Measurements from ENCODE around the gene GNA14. TPM values are rescaled to one million over a fixed set of nuclear protein-coding genes. Genes with fewer than 3 reads are reported as not detected.

Gene GNA14
- total RNA-seq, 1 donor: 0.72 TPM

DNA sequence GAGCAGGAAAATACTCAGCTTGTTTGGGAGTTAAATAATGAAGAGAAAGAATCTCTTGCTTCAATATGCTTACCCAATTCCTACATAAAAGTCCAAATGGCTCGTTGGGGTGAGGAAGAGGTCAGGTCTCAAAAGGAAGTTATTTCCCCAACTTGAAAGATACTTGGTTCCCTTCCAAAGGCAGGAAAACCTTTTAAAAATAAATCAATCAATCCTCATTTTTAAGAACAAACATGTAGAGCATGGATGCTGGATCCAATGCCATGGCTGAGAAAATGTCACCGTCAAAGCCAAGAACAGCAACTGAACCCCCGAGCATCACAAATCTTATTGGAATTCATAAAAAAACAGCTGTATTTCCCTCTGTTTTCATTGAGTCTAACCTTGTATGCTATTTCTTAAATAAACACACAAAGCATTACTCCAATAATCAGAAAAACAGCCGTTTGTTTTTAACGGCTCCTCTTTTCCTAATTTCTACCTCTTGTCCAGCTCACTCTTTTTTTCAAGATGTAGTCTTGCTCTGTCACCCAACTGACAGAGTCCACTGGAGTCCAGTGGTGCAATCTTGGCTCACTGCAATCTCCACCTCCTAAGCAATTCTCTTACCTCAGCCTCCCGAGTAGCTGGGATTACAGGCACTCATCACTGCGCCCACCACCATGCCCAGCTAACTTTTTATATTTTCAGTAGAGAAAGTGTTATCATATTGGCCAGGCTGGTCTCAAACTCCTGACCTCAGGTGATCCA lies 140.7 kb downstream of the GNA14 start:
- TF ChIP-seq, protein P1, sequence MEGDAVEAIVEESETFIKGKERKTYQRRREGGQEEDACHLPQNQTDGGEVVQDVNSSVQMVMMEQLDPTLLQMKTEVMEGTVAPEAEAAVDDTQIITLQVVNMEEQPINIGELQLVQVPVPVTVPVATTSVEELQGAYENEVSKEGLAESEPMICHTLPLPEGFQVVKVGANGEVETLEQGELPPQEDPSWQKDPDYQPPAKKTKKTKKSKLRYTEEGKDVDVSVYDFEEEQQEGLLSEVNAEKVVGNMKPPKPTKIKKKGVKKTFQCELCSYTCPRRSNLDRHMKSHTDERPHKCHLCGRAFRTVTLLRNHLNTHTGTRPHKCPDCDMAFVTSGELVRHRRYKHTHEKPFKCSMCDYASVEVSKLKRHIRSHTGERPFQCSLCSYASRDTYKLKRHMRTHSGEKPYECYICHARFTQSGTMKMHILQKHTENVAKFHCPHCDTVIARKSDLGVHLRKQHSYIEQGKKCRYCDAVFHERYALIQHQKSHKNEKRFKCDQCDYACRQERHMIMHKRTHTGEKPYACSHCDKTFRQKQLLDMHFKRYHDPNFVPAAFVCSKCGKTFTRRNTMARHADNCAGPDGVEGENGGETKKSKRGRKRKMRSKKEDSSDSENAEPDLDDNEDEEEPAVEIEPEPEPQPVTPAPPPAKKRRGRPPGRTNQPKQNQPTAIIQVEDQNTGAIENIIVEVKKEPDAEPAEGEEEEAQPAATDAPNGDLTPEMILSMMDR (IDR thresholded peaks at IDR 0.05; ENCODE audit: extremely low read depth, low read depth, low read length): no peak
- Histone ChIP-seq H3K79me2 (ENCODE audit: insufficient read depth, low read length) (no peaks in the 10 kb centered on the region), H2AFZ (ENCODE audit: low read length) (peak overlapping the region; percentile 10), H3K27me3 (ENCODE audit: insufficient read depth, low read length) (no peaks in the 10 kb centered on the region), H4K20me1 (ENCODE audit: insufficient read depth, low read length) (no peaks in the 10 kb centered on the region), H3K27ac (ENCODE audit: low read depth, low read length) (no peak overlapping the region), H3K4me2 (ENCODE audit: insufficient read depth, low read length) (no peak overlapping the region), H3K4me3 (ENCODE audit: insufficient read depth, low read length) (no peak overlapping the region), H3K4me1 (ENCODE audit: insufficient read depth, low read length) (peaks cover 10% of the 10 kb centered on the region), H3K9me3 (ENCODE audit: low read depth, low read length) (no peaks in the 10 kb centered on the region), H3K36me3 (ENCODE audit: insufficient read depth, low read length) (no peaks in the 10 kb centered on the region)
- DNase-seq (ENCODE audit: insufficient read length, low spot score, missing footprints): no peak

DNA sequence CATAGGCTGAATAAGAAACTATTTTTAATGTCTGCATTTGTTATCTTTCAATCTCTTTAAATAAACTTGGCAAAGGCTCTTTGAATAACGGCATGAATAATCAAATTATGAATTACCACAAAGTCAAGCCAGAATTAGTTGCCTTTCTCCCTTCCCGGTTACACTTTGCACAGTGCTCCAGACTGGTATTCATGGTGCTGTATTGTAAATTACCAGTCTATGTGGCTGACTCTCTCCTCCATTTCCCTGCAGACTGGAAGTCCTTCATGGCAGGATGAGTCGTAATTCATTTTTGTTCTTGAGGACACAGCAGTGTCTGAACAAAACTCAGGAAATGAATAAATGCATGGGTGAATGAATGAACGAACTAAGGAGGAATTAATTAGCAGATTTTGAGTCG lies 142.9 kb downstream of the GNA14 start:
- H3K4me3 ChIP-seq (ENCODE audit: insufficient read depth, low read length): no peak overlapping the region
- H2AFZ ChIP-seq (ENCODE audit: low read length): no peak overlapping the region
- H3K36me3 ChIP-seq (ENCODE audit: insufficient read depth, low read length): no peaks in the 10 kb centered on the region
- peaks cover 10% of the 10 kb centered on the region for H3K4me1 ChIP-seq (ENCODE audit: insufficient read depth, low read length)
- no peaks in the 10 kb centered on the region for H4K20me1 ChIP-seq (ENCODE audit: insufficient read depth, low read length)
- H3K9me3 ChIP-seq (ENCODE audit: low read depth, low read length): no peaks in the 10 kb centered on the region
- no peak for DNase-seq (ENCODE audit: insufficient read length, low spot score, missing footprints)
- TF ChIP-seq, protein P1 (IDR thresholded peaks at IDR 0.05; ENCODE audit: extremely low read depth, low read depth, low read length): no peak
- no peaks in the 10 kb centered on the region for H3K27me3 ChIP-seq (ENCODE audit: insufficient read depth, low read length)
- no peaks in the 10 kb centered on the region for H3K79me2 ChIP-seq (ENCODE audit: insufficient read depth, low read length)
- no peak overlapping the region for H3K27ac ChIP-seq (ENCODE audit: low read depth, low read length)
- no peak overlapping the region for H3K4me2 ChIP-seq (ENCODE audit: insufficient read depth, low read length)

DNA sequence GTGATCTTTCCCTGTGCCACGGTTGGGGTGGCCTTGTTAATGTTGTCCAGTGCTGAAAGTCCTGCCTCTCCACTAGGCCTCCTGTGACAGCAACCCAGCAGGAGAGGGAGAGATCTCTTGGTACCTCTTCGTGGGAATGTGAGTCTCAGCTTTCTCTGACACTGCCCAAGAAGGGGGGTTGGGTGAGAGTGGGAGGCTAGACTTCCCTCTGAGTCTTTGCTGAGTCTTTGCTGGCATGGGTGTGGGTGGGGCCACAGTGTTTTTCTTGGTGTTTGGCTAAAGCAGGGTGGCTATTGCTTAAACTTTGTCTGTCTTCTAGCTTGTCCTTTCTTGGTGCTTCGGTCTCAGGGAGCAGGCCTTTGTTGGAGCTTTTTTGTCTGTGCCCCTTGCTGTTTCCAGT lies 145.6 kb downstream of the GNA14 start:
- H3K4me1 ChIP-seq (ENCODE audit: insufficient read depth, low read length): peaks cover 10% of the 10 kb centered on the region
- H4K20me1 ChIP-seq (ENCODE audit: insufficient read depth, low read length): no peaks in the 10 kb centered on the region
- no peak overlapping the region for H3K27ac ChIP-seq (ENCODE audit: low read depth, low read length)
- H2AFZ ChIP-seq (ENCODE audit: low read length): peak overlapping the region; percentile 72
- no peak overlapping the region for H3K4me2 ChIP-seq (ENCODE audit: insufficient read depth, low read length)
- no peaks in the 10 kb centered on the region for H3K9me3 ChIP-seq (ENCODE audit: low read depth, low read length)
- H3K4me3 ChIP-seq (ENCODE audit: insufficient read depth, low read length): no peak overlapping the region
- no peaks in the 10 kb centered on the region for H3K27me3 ChIP-seq (ENCODE audit: insufficient read depth, low read length)
- TF ChIP-seq, protein P1 (IDR thresholded peaks at IDR 0.05; ENCODE audit: extremely low read depth, low read depth, low read length): no peak
- no peaks in the 10 kb centered on the region for H3K79me2 ChIP-seq (ENCODE audit: insufficient read depth, low read length)
- H3K36me3 ChIP-seq (ENCODE audit: insufficient read depth, low read length): no peaks in the 10 kb centered on the region
- DNase-seq (ENCODE audit: insufficient read length, low spot score, missing footprints): no peak

DNA sequence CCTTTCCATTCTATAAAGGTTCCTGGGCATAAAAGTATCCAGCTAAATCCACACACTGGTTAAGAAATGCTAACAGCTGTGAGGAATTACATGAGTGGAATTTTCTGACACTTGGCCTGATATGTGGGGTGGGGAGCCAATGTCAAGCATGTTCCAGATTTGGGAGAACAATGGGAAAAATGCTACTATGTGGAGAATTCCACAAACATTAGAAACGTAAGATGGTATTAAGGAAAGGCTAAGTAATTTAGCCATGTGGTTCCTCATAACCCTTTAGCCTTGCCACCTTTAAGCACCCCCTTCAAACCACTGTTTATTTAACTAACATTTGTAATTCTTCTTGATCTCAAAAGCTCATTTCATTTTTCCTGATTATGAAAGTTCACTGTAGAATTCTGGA lies 149.2 kb downstream of the GNA14 start:
- Histone ChIP-seq H2AFZ (ENCODE audit: low read length) (no peak overlapping the region), H3K27ac (ENCODE audit: low read depth, low read length) (no peak overlapping the region), H3K36me3 (ENCODE audit: insufficient read depth, low read length) (no peaks in the 10 kb centered on the region), H3K4me3 (ENCODE audit: insufficient read depth, low read length) (no peak overlapping the region), H3K79me2 (ENCODE audit: insufficient read depth, low read length) (no peaks in the 10 kb centered on the region), H3K27me3 (ENCODE audit: insufficient read depth, low read length) (no peaks in the 10 kb centered on the region), H3K9me3 (ENCODE audit: low read depth, low read length) (no peaks in the 10 kb centered on the region), H3K4me1 (ENCODE audit: insufficient read depth, low read length) (peaks cover 25% of the 10 kb centered on the region), H4K20me1 (ENCODE audit: insufficient read depth, low read length) (no peaks in the 10 kb centered on the region), H3K4me2 (ENCODE audit: insufficient read depth, low read length) (no peak overlapping the region)
- no peak for DNase-seq (ENCODE audit: insufficient read length, low spot score, missing footprints)
- TF ChIP-seq, protein P1 (IDR thresholded peaks at IDR 0.05; ENCODE audit: extremely low read depth, low read depth, low read length): no peak

Measured in osteoblast (primary cell).